ENCODE data around the gene PUS1.

GRCh38 chr12:131928711-131929580 lies at the start of gene PUS1:
- TF ChIP-seq EZH2 (IDR thresholded peaks at IDR 0.05) (no peak), POLR2AphosphoS5 (IDR thresholded peaks at IDR 0.05; ENCODE audit: low read depth, low read length) (peak; percentile 93), CTCF (IDR thresholded peaks at IDR 0.05 in 2 of 3, conservative IDR thresholded peaks at IDR 0.05 in 1 of 3; ENCODE audit: borderline replicate concordance in 1 of 3, insufficient read depth in 1 of 3, low read depth in 2 of 3, low read length in 2 of 3) (no peak), CEBPB (IDR thresholded peaks at IDR 0.05; ENCODE audit: low read depth) (no peak), ELF1 (IDR thresholded peaks at IDR 0.05; ENCODE audit: borderline replicate concordance, low read depth) (peak; percentile 93; the same call in 1 of the 2 replicates), POLR2A (IDR thresholded peaks at IDR 0.05; ENCODE audit: borderline replicate concordance, extremely low read depth, insufficient read depth, insufficient read length) (peak; percentile 57), ZNF274 (IDR thresholded peaks at IDR 0.05; ENCODE audit: low read depth, low read length) (no peak), SIN3A (IDR thresholded peaks at IDR 0.05; ENCODE audit: low read depth) (peak; percentile 100), YY1 (IDR thresholded peaks at IDR 0.05; ENCODE audit: extremely low read depth, insufficient replicate concordance, low read depth, low read length) (no peak), ZBTB33 (IDR thresholded peaks at IDR 0.05; ENCODE audit: extremely low read depth, insufficient replicate concordance, low read length) (peak; percentile 81), SP1 (IDR thresholded peaks at IDR 0.05; ENCODE audit: low read depth) (peak; percentile 79), RAD21 (IDR thresholded peaks at IDR 0.05; ENCODE audit: low read depth) (no peak), CBX3 (IDR thresholded peaks at IDR 0.05; ENCODE audit: low read depth) (peak; percentile 63)
- TF ChIP-seq, protein P1, sequence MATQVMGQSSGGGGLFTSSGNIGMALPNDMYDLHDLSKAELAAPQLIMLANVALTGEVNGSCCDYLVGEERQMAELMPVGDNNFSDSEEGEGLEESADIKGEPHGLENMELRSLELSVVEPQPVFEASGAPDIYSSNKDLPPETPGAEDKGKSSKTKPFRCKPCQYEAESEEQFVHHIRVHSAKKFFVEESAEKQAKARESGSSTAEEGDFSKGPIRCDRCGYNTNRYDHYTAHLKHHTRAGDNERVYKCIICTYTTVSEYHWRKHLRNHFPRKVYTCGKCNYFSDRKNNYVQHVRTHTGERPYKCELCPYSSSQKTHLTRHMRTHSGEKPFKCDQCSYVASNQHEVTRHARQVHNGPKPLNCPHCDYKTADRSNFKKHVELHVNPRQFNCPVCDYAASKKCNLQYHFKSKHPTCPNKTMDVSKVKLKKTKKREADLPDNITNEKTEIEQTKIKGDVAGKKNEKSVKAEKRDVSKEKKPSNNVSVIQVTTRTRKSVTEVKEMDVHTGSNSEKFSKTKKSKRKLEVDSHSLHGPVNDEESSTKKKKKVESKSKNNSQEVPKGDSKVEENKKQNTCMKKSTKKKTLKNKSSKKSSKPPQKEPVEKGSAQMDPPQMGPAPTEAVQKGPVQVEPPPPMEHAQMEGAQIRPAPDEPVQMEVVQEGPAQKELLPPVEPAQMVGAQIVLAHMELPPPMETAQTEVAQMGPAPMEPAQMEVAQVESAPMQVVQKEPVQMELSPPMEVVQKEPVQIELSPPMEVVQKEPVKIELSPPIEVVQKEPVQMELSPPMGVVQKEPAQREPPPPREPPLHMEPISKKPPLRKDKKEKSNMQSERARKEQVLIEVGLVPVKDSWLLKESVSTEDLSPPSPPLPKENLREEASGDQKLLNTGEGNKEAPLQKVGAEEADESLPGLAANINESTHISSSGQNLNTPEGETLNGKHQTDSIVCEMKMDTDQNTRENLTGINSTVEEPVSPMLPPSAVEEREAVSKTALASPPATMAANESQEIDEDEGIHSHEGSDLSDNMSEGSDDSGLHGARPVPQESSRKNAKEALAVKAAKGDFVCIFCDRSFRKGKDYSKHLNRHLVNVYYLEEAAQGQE (IDR thresholded peaks at IDR 0.05; ENCODE audit: low read depth), result no peak

Measured in HCT116 (cell line).